Neural cell (in vitro differentiated cells): Measurements from ENCODE around the gene UGGT1.

Experiments used
- CTCF ChIP-seq: fragments of 450-650 bp; IDR thresholded peaks from 2 replicates; pipeline ENCODE4 v1.5.1; 2014; ENCODE audit warnings: antibody characterized with exemption, mild to moderate bottlenecking, moderate library complexity; ENCODE audit not compliant: poor library complexity, severe bottlenecking
- EP300 ChIP-seq: fragments of 450-650 bp; conservative IDR thresholded peaks from 2 replicates; pipeline ENCODE4 v1.6.1; 2014; ENCODE audit warnings: antibody characterized with exemption, mild to moderate bottlenecking, moderate library complexity; ENCODE audit not compliant: poor library complexity, severe bottlenecking
- EZH2 ChIP-seq: fragments of 200-600, 300-800 bp; shearing (Covaris generic), sonication (generic); IDR thresholded peaks from 2 replicates; pipeline ENCODE4 v1.6.1; 2014; ENCODE audit warnings: antibody characterized with exemption, low read length, borderline replicate concordance, mild to moderate bottlenecking; ENCODE audit not compliant: insufficient read depth, poor library complexity, severe bottlenecking
- POLR2AphosphoS5 ChIP-seq: IDR thresholded peaks from 2 replicates; pipeline ENCODE4 v1.6.1; 2012
- RAD21 ChIP-seq: fragments of 450-650 bp; conservative IDR thresholded peaks from 2 replicates; pipeline ENCODE4 v1.6.1; 2014; ENCODE audit warnings: antibody characterized with exemption, mild to moderate bottlenecking, moderate library complexity
- REST ChIP-seq: IDR thresholded peaks from 2 replicates; pipeline ENCODE4 v1.6.1; 2012; ENCODE audit warnings: borderline replicate concordance
- SMC3 ChIP-seq: fragments of 450-650 bp; conservative IDR thresholded peaks from 2 replicates; pipeline ENCODE4 v1.6.1; 2014; ENCODE audit warnings: antibody characterized with exemption, mild to moderate bottlenecking, moderate library complexity; ENCODE audit not compliant: poor library complexity

DNA sequence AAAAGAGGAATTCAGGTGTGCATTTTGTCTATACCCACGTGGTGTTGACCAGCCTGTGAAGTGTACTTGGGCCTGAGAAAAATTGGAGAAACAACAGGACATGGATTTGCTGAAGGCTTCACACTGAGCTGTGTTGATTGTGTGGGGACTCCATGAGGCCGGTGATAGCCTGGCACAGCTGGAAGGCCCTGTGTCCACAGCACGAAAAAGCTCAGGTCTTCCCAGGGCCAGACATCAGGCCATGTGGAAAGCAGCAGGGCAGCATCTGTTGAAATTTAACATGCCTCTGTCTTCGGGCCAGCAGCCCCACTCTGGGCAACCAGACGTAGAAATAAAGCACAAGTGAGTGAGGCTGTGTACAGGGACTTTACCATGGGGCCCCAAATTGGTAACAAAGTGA is 143.6 kb downstream of the UGGT1 start:
- no peak for TF ChIP-seq SMC3
- no peak for TF ChIP-seq CTCF
- no peak for TF ChIP-seq POLR2AphosphoS5
- no peak for TF ChIP-seq EZH2
- TF ChIP-seq REST = no peak
- no peak for TF ChIP-seq EP300
- TF ChIP-seq RAD21 = no peak
